ENCODE results near the gene HSD3B7. TPM values are rescaled to one million over a fixed set of nuclear protein-coding genes. Genes with fewer than 3 reads are reported as not detected.
"Not testable (repeated sequence)": the region's sequence is repeated elsewhere in the genome, so short reads cannot be mapped to it uniquely, and the experiment has no call there.

The HSD3B7 gene
- total and polyA plus RNA-seq, 8 donors, result 2.9 to 52.7 (median 10.3) TPM

GRCh38 chr16:31009120-31009519, 24.1 kb downstream of the HSD3B7 start:
- Histone ChIP-seq H3K4me1 (peaks cover 0 to 9% (median 7%) of the 10 kb centered on the region in 4 donors), H3K27me3 (peaks cover 4 to 89% (median 54%) of the 10 kb centered on the region in 3 donors)

DNA sequence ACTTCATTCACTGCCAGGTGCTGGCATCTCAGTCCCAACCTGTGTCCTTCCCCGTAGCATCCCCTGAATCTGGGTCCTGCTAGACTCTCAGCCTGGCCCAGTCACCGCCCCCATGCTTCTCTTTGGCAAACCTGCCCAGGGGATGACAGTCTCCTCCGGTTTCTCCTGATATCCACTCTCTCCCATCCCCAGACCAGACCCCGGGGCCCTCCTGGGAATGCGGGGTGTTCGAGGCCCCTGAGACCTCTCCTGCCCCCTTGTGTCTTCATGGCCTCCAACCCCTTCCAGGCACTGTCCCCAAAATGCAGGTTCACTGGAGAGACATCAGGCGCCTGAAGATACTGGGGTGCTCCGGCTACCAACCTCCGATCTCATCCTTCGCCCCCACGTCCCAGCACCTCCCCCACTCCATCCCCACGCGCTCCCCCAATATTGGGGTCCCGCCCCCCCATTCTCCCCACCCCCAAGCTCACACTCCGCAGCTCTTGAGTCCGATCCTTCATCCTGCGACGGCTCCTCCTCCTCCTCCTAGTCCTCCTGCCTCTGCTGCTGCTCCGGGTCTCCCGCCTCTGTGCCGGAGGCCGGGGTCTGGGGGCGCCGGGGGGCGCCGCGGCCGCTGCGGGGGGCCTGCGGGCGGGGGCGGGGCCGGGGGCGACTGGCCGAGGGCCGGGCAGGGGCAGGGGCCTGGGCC, 25.0 kb downstream of the HSD3B7 start:
- intact Hi-C loops (cut with DNase I; ENCODE audit: low total_unique reads), result no loop called here
- no peaks in the 10 kb centered on the region for H3K36me3 ChIP-seq
- H3K4me1 ChIP-seq, result peaks cover 0 to 9% (median 7%) of the 10 kb centered on the region in 4 donors
- no peaks in the 10 kb centered on the region for H3K9me3 ChIP-seq
- peaks cover 4 to 86% (median 54%) of the 10 kb centered on the region in 3 donors for H3K27me3 ChIP-seq
- no peak overlapping the region for H3K27ac ChIP-seq
- 11 to 27% (median 15%) methylated on average over 16 to 36 of the region's 36 CpGs for WGBS, 5 donors
- peak overlapping the region in 2 of 4 donors; percentile 11 to 16 for H3K4me3 ChIP-seq
- no peak for DNase-seq
- TF ChIP-seq POLR2A (IDR thresholded peaks at IDR 0.05) (no peak), POLR2AphosphoS5 (IDR thresholded peaks at IDR 0.05) (no peak), EP300 (IDR thresholded peaks at IDR 0.05) (no peak), CTCF (IDR thresholded peaks at IDR 0.05) (no peak)

More at GRCh38 chr16:31009120-31009519, 24.1 kb downstream of the HSD3B7 start:
- intact Hi-C loops (cut with DNase I; ENCODE audit: low total_unique reads), result no loop called here
- TF ChIP-seq POLR2A (IDR thresholded peaks at IDR 0.05) (no peak), POLR2AphosphoS5 (IDR thresholded peaks at IDR 0.05) (no peak), CTCF (IDR thresholded peaks at IDR 0.05) (no peak), EP300 (IDR thresholded peaks at IDR 0.05) (no peak)
- Histone ChIP-seq H3K36me3 (no peaks in the 10 kb centered on the region), H3K27ac (no peak overlapping the region), H3K4me3 (no peak overlapping the region), H3K9me3 (no peaks in the 10 kb centered on the region)
- 72 to 84% (median 81%) methylated on average over 7 of the region's 7 CpGs for WGBS, 5 donors
- DNase-seq, result no peak

- Histone ChIP-seq H3K27ac (no peak within 1 kb of the TSS), H3K4me3 (peak within 1 kb of the TSS in 2 of 4 donors; percentile 11 to 32), H3K36me3 (no peaks in the 10 kb centered on the region), H3K9me3 (no peaks in the 10 kb centered on the region), H3K4me1 (peaks cover 0 to 9% (median 7%) of the 10 kb centered on the region in 4 donors), H3K27me3 (peaks cover 4 to 87% (median 54%) of the 10 kb centered on the region in 3 donors)
- TF ChIP-seq CTCF (IDR thresholded peaks at IDR 0.05) (no peak), EP300 (IDR thresholded peaks at IDR 0.05) (no peak), POLR2AphosphoS5 (IDR thresholded peaks at IDR 0.05) (no peak), POLR2A (IDR thresholded peaks at IDR 0.05) (no peak)
- intact Hi-C loops (cut with DNase I; ENCODE audit: low total_unique reads), result no loop called here
- peak in 1 of 2 donors; percentile 84 for DNase-seq
- WGBS, 5 donors, result 3 to 26% (median 11%) methylated on average over 11 to 45 of the region's 45 CpGs
These were observed 25.7 kb downstream of the HSD3B7 start, which contains the start of gene STX1B for GRCh38 chr16:31010585-31011325. TSS of gene STX1B (minus strand) at chr16:31010638. CDS start at chr16:31010396, 242 bp downstream.

DNA sequence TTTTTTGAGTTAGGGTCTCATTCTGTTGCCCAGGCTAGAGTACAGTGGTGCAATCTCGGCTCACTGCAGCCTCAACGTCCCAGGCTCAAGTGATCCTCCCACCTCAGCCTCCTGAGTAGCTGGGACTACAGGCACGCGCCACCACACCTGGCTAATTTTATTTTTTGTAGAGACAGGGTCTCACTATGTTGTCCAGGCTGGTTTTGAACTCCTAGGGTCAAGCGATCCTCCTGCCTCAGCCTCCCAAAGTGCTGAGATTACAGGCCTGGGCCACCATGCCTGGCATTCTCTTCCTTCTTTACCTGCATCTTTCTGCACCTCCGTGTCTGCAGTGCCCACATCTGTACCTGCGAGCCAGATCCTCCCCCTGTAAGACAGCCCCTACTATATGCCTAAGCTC, 26.8 kb downstream of the HSD3B7 start:
- peaks cover 4 to 86% (median 51%) of the 10 kb centered on the region in 3 donors for H3K27me3 ChIP-seq
- WGBS, 5 donors, result 82 to 86% (median 85%) methylated on average over 7 of the region's 7 CpGs
- intact Hi-C loops (cut with DNase I; ENCODE audit: low total_unique reads); H3K36me3 ChIP-seq; H3K9me3 ChIP-seq; H3K4me1 ChIP-seq; DNase-seq; H3K4me3 ChIP-seq; H3K27ac ChIP-seq: not testable (repeated sequence)

DNA sequence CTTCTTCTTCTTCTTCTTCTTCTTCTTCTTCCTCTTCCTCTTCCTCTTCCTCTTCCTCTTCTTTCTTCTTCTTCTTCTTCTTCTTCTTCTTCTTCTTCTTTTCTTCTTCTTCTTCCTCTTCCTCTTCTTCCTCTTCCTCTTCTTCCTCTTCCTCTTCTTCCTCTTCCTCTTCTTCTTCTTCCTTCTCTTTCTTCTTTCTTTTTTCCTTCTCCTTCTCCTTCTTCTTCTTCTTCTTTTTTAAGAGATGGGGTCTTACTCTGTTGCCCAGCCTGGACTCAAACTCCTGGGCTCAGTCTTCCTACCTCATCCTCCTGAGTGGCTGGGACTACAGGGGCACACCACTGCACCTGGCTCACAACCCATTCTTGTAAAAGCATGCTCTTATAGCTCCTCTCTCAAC, 28.3 kb downstream of the HSD3B7 start:
- H3K27ac ChIP-seq; H3K36me3 ChIP-seq; intact Hi-C loops (cut with DNase I; ENCODE audit: low total_unique reads); H3K9me3 ChIP-seq; H3K4me1 ChIP-seq; H3K4me3 ChIP-seq; DNase-seq: not testable (repeated sequence)
- H3K27me3 ChIP-seq, result peaks cover 4 to 79% (median 42%) of the 10 kb centered on the region in 3 donors
